T-helper 1 cell treated with Interleukin-12 subunit alpha and Interleukin-12 subunit beta and Interleukin-4 antibody, amounts not matched to agents 30 μg/mL and 1 μg/mL, for 36 hours (primary cell): ENCODE results near the gene OR2AT4.
"Not testable (repeated sequence)": the region's sequence is repeated elsewhere in the genome, so short reads cannot be mapped to it uniquely, and the experiment has no call there.

ENCODE experiments used
- H3K27ac Mint-ChIP-seq: one replicate; pipeline ENCODE4 v1.8.0; 2021; ENCODE audit warnings: mild to moderate bottlenecking, mixed read lengths
- H3K27me3 Mint-ChIP-seq: one replicate; pipeline ENCODE4 v1.8.0; 2021; ENCODE audit warnings: low read depth, mixed read lengths
- H3K36me3 Mint-ChIP-seq: one replicate; pipeline ENCODE4 v1.8.0; 2021; ENCODE audit warnings: low read depth, mixed read lengths
- H3K4me1 Mint-ChIP-seq: one replicate; pipeline ENCODE4 v1.8.0; 2021; ENCODE audit warnings: low read depth, mixed read lengths
- H3K4me3 Mint-ChIP-seq: one replicate; pipeline ENCODE4 v1.8.0; 2021; ENCODE audit warnings: mild to moderate bottlenecking, moderate library complexity, mixed read lengths
- H3K9me3 Mint-ChIP-seq: one replicate; pipeline ENCODE4 v1.8.0; 2021; ENCODE audit warnings: mixed read lengths

Gene OR2AT4

GRCh38 chr11:75066061-75066460, 30.6 kb downstream of the OR2AT4 start:
- H3K27me3 Mint-ChIP-seq = peaks cover 32% of the 10 kb centered on the region
- no peak overlapping the region for H3K4me3 Mint-ChIP-seq
- H3K36me3 Mint-ChIP-seq = no peaks in the 10 kb centered on the region
- H3K4me1 Mint-ChIP-seq = no peaks in the 10 kb centered on the region
- no peaks in the 10 kb centered on the region for H3K9me3 Mint-ChIP-seq
- H3K27ac Mint-ChIP-seq = no peak overlapping the region

DNA sequence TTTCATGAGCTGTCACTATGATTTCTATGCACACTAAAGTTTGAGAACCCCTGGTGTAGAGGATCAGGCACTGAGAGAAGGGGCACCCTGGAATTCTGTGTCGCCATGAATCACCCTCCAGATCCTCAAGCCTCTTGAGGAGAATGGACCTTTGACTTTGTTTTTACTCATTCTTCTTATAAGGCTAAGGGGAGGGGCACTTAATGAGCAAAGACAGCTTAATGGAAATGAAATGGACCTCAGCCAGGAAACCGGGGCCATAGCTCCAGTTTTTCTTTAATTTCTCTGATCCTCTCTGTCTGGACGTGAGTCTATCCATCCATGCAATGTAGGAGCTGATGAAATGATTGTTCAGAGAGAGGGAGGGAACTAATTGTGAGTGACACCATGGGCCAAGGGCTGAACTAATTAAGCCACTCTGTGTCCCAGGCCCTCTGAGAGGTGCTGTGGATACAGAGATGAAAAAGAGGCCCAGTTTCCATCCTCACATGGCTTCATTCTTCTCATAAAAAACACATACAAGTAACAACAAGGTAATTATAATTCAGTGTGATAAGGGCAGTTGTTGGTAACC, 32.8 kb downstream of the OR2AT4 start:
- H3K4me3 Mint-ChIP-seq = no peak overlapping the region
- H3K9me3 Mint-ChIP-seq = peaks cover 3% of the 10 kb centered on the region
- no peaks in the 10 kb centered on the region for H3K36me3 Mint-ChIP-seq
- H3K4me1 Mint-ChIP-seq = no peaks in the 10 kb centered on the region
- H3K27ac Mint-ChIP-seq = no peak overlapping the region
- peaks cover 30% of the 10 kb centered on the region for H3K27me3 Mint-ChIP-seq

DNA sequence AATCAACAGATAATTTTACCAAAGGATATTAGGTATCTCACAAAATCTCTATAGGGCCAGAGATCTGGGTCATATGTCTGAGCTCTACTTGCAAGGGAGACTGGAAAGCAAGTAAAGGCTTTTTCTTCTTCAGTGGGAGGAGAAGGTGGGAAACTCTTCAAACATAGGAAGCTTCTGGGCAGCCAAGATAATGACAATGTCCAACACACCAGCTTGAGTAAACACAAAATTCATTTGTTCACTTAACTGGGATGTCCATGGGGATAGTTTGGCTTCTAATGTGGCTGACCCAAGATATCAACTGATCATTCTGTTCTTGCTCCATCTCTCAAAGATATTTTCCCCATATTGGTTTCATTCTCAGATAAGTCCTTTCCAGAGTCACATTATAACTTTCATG, 37.4 kb downstream of the OR2AT4 start:
- H3K4me3 Mint-ChIP-seq = no peak overlapping the region

DNA sequence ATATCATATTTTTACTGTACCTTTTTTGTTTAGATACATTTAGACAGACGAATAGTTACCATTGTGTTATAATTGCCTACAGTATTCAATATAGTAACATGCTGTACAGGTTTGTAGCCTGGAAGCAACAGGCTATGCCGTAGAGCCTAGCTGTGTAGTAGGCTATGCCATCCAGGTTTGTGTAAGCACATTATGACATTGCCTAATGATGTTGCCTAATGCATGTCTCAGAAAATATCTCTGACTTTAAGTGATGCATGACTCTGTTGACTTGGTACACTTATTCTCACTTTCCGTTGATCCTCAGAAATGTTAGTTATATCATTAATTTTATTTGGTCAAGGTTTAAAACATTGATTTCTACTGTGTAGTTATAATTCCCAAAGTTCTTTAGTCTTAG, 39.9 kb downstream of the OR2AT4 start:
- Mint-ChIP-seq H3K4me3 (no peak overlapping the region), H3K36me3 (no peaks in the 10 kb centered on the region), H3K27me3 (peaks cover 22% of the 10 kb centered on the region), H3K27ac (no peak overlapping the region), H3K9me3 (peaks cover 3% of the 10 kb centered on the region), H3K4me1 (no peaks in the 10 kb centered on the region)

More for the DNA sequence above, 37.4 kb downstream of the OR2AT4 start:
- peaks cover 21% of the 10 kb centered on the region for H3K27me3 Mint-ChIP-seq
- H3K27ac Mint-ChIP-seq = no peak overlapping the region
- no peaks in the 10 kb centered on the region for H3K36me3 Mint-ChIP-seq
- H3K9me3 Mint-ChIP-seq = peaks cover 3% of the 10 kb centered on the region
- H3K4me1 Mint-ChIP-seq = no peaks in the 10 kb centered on the region

- Mint-ChIP-seq H3K4me1 (no peaks in the 10 kb centered on the region), H3K27me3 (peaks cover 22% of the 10 kb centered on the region), H3K27ac (no peak overlapping the region), H3K4me3 (no peak overlapping the region), H3K9me3 (peaks cover 3% of the 10 kb centered on the region), H3K36me3 (no peaks in the 10 kb centered on the region)
These were observed 41.2 kb downstream of the OR2AT4 start for GRCh38 chr11:75055511-75055910.

DNA sequence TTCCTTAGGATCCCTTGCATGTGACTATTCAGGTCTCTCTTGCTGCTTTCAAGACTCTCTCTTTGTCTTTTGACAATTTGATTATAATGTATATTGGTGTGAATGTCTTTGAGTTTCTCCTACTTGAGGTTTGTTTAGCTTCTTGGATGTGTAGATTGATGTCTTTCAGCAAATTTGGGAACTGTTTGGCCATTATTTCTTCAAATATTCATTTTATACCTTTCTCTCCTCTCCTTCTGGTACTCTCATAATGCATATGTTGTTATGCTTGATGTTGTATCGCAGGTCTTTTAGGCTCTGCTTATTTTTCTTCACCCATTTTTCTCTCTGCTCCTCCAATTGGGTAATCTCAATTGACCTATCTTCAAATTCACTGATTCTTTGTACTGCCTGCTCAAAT, 44.2 kb downstream of the OR2AT4 start:
- Mint-ChIP-seq H3K27me3 (peaks cover 14% of the 10 kb centered on the region), H3K9me3 (no peaks in the 10 kb centered on the region), H3K27ac (no peak overlapping the region), H3K4me1 (no peaks in the 10 kb centered on the region), H3K36me3 (no peaks in the 10 kb centered on the region), H3K4me3 (no peak overlapping the region)

DNA sequence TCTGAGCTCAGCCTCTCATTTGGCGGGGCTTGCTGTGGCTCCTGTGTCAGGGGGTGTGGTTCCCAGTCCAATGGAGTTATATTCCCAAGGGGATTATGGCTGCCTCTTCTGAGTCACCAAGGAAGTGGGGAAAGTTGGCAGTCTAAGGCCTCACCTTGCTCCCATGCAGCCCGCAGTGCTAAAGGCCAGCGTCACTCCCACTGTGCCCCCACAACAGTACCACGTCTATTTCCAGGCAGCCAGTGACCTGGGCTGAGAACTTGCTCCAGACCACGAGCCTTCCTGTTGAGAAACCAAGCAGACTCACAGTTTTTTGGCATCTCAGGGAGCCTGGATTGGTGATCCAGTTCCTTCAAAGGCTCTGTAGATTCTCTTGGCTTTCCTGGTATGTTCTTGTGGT, 45.6 kb downstream of the OR2AT4 start:
- Mint-ChIP-seq H3K36me3 (no peaks in the 10 kb centered on the region), H3K27ac (no peak overlapping the region), H3K9me3 (no peaks in the 10 kb centered on the region), H3K4me3 (no peak overlapping the region), H3K27me3 (peaks cover 14% of the 10 kb centered on the region), H3K4me1 (no peaks in the 10 kb centered on the region)

GRCh38 chr11:75050516-75050915, 46.2 kb downstream of the OR2AT4 start:
- Mint-ChIP-seq H3K36me3 (no peaks in the 10 kb centered on the region), H3K9me3 (no peaks in the 10 kb centered on the region), H3K27ac (no peak overlapping the region), H3K4me1 (no peaks in the 10 kb centered on the region), H3K27me3 (peaks cover 14% of the 10 kb centered on the region), H3K4me3 (no peak overlapping the region)

- H3K27ac Mint-ChIP-seq, H3K4me1 Mint-ChIP-seq, H3K9me3 Mint-ChIP-seq, H3K36me3 Mint-ChIP-seq, H3K4me3 Mint-ChIP-seq: not testable (repeated sequence)
- peaks cover 14% of the 10 kb centered on the region for H3K27me3 Mint-ChIP-seq
These were observed 47.0 kb downstream of the OR2AT4 start for GRCh38 chr11:75049501-75050266.

GRCh38 chr11:75047191-75047590, 49.5 kb downstream of the OR2AT4 start:
- H3K4me3 Mint-ChIP-seq = no peak overlapping the region
- H3K27ac Mint-ChIP-seq = no peak overlapping the region
- no peaks in the 10 kb centered on the region for H3K36me3 Mint-ChIP-seq
- H3K4me1 Mint-ChIP-seq = no peaks in the 10 kb centered on the region
- peaks cover 7% of the 10 kb centered on the region for H3K27me3 Mint-ChIP-seq
- no peaks in the 10 kb centered on the region for H3K9me3 Mint-ChIP-seq

DNA sequence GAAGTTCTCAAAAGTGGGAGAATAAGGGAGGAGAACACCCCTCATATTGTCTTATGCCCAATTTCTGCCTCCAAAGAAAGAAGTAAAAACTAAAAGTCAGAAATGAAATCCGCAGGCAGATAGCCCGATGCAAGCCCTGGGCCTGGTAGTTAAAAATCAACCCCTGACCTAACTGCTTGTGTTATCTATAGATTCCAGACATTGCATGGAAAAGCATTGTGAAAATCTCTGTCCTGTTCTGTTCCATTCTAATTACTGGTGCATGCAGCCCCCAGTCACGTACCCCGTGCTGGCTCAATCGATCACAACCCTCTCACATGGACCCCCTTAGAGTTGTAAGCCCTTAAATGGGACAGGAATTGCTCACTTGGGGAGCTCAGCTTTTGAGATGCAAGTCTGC, 50.0 kb downstream of the OR2AT4 start:
- not testable (repeated sequence) for H3K27me3 Mint-ChIP-seq, H3K27ac Mint-ChIP-seq, H3K4me3 Mint-ChIP-seq, H3K36me3 Mint-ChIP-seq, H3K4me1 Mint-ChIP-seq, H3K9me3 Mint-ChIP-seq

- not testable (repeated sequence) for H3K4me3 Mint-ChIP-seq, H3K4me1 Mint-ChIP-seq, H3K36me3 Mint-ChIP-seq, H3K27ac Mint-ChIP-seq, H3K9me3 Mint-ChIP-seq
- H3K27me3 Mint-ChIP-seq = peaks cover 13% of the 10 kb centered on the region
These were observed 52.1 kb downstream of the OR2AT4 start for GRCh38 chr11:75044381-75045170.

DNA sequence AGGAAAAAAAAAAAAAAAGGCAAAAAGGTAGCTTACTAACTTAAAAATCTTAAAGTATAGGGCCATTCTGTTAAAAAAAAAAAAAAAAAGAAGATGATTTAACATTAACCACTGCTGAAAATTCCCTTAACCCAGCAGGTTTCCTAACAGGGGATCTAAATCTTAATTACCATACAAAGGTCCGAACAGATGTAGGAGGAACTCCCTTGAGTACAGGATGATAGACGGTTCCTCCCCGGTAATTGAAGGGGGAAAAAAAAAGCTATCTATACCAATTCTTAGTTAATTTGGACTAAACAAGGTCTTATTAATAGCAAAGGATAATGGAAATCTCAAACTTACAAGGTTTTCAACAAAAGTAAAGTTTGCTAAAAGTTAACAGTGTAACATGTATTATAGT, 54.9 kb downstream of the OR2AT4 start:
- H3K27me3 Mint-ChIP-seq, H3K4me3 Mint-ChIP-seq, H3K36me3 Mint-ChIP-seq, H3K27ac Mint-ChIP-seq, H3K4me1 Mint-ChIP-seq, H3K9me3 Mint-ChIP-seq: not testable (repeated sequence)

DNA sequence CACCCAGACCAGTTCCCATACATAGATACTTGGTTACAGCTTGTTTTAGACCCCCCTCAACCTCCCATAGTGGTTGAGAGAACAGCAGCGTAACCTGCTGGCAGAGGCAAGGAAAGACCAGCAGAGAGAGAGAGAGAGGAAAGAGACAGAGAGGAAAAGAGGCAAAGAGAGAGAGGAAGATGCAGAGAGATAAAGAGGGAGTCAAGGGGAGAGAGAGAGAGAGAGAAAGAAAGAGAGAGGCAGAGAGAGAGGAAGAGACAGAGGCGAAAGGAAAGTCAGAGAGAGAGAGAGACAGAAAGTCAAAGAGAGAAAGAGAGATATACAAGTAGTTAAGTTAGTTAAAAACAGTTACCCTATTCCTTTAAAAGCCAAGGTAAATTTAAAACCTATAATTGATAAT, 55.4 kb downstream of the OR2AT4 start:
- Mint-ChIP-seq H3K27me3 (peaks cover 8% of the 10 kb centered on the region), H3K36me3 (no peaks in the 10 kb centered on the region), H3K27ac (no peak overlapping the region), H3K4me3 (no peak overlapping the region), H3K9me3 (no peaks in the 10 kb centered on the region), H3K4me1 (no peaks in the 10 kb centered on the region)

- Mint-ChIP-seq H3K27ac (no peak overlapping the region), H3K36me3 (no peaks in the 10 kb centered on the region), H3K4me3 (no peak overlapping the region), H3K27me3 (peaks cover 8% of the 10 kb centered on the region), H3K4me1 (peaks cover 2% of the 10 kb centered on the region), H3K9me3 (no peaks in the 10 kb centered on the region)
These were observed 56.4 kb downstream of the OR2AT4 start for GRCh38 chr11:75040167-75040770.
